ENCODE measurements around the gene CFLAR.
"Not testable (repeated sequence)": the region's sequence is repeated elsewhere in the genome, so short reads cannot be mapped to it uniquely, and the experiment has no call there.

CFLAR gene

DNA sequence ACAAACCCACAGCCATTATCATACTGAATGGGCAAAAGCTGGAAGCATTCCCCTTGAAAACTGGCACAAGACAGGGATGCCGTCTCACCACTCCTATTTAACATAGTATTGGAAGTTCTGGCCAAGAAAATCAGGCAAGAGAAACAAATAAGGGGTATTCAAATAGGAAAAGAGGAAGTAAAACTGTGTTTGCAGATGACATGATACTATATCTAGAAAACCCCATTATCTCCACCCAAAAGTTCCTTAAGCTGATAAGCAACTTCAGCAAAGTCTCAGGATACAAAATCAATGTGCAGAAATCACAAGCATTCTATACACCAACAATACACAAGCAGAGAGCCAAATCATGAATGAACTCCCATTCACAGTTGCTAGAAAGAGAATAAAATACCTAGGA lies 52.5 kb downstream of the CFLAR start:
- not testable (repeated sequence) for H3K9me3 ChIP-seq (ENCODE audit: control insufficient read depth in 1 of 2, low read length in 2 of 2); H3K4me1 ChIP-seq (ENCODE audit: control insufficient read depth in 1 of 2, insufficient read depth in 2 of 2, low read length in 2 of 2); H3K27ac ChIP-seq (ENCODE audit: low read length); H3K27me3 ChIP-seq (ENCODE audit: low read depth, low read length); H3K4me3 ChIP-seq (ENCODE audit: low read depth in 1 of 2, low read length in 2 of 2)
- peaks cover 18 to 36% of the 10 kb centered on the region in 2 donors for H3K36me3 ChIP-seq (ENCODE audit: control insufficient read depth in 1 of 2, insufficient read depth in 2 of 2, low read length in 2 of 2)

DNA sequence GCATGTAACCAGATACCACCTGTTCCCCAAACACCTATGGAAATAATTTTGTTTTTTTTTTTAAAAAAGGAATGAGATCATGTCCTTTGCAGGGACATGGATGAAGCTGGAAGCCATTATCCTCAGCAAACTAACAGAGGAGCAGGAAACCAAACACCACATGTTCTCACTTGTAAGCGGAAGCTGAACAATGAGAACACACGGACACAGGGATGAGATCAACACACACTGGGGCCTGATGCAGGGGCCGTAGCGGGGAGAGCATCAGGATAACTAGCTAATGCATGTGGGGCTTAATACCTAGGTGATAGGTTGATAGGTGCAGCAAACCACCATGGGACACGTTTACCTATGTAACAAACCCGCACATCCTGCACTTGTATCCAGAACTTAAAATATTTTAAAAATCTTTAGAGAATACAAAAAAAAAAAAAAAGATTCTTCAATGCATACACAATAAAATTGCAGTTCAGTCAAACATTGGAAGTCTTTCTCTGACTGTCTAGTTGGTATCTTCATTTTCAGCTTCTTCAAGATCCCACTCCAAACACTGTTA lies 55.4 kb downstream of the CFLAR start:
- H3K27me3 ChIP-seq (ENCODE audit: low read depth, low read length): no peaks in the 10 kb centered on the region
- no peaks in the 10 kb centered on the region for H3K4me1 ChIP-seq (ENCODE audit: control insufficient read depth in 1 of 2, insufficient read depth in 2 of 2, low read length in 2 of 2)
- H3K9me3 ChIP-seq (ENCODE audit: control insufficient read depth in 1 of 2, low read length in 2 of 2): no peaks in the 10 kb centered on the region
- H3K36me3 ChIP-seq (ENCODE audit: control insufficient read depth in 1 of 2, insufficient read depth in 2 of 2, low read length in 2 of 2): peaks cover 2 to 15% of the 10 kb centered on the region in 2 donors
- H3K27ac ChIP-seq (ENCODE audit: low read length): no peak overlapping the region
- no peak overlapping the region for H3K4me3 ChIP-seq (ENCODE audit: low read depth in 1 of 2, low read length in 2 of 2)

DNA sequence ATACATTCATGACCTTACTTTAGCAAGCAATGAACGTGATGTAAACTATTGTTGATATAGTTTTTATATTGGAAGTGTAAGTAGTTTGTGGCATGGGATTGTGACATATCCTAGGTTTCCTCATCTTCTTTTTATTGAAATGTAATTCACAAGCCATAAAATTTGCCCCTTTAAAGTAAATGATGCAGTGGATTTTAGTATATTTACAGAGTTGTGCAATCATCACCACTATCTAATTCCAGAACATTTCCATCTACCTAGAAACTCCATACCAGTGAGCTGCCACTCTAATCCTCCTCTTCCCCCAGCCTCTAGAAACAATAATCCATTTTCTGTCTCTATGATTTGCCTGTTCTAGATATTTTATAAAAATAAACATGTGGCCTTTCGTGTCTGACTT lies 56.3 kb downstream of the CFLAR start:
- Histone ChIP-seq H3K36me3 (ENCODE audit: control insufficient read depth in 1 of 2, insufficient read depth in 2 of 2, low read length in 2 of 2) (peaks cover 2 to 6% of the 10 kb centered on the region in 2 donors), H3K27me3 (ENCODE audit: low read depth, low read length) (no peaks in the 10 kb centered on the region), H3K27ac (ENCODE audit: low read length) (no peak overlapping the region), H3K4me1 (ENCODE audit: control insufficient read depth in 1 of 2, insufficient read depth in 2 of 2, low read length in 2 of 2) (no peaks in the 10 kb centered on the region), H3K4me3 (ENCODE audit: low read depth in 1 of 2, low read length in 2 of 2) (no peak overlapping the region), H3K9me3 (ENCODE audit: control insufficient read depth in 1 of 2, low read length in 2 of 2) (no peaks in the 10 kb centered on the region)

DNA sequence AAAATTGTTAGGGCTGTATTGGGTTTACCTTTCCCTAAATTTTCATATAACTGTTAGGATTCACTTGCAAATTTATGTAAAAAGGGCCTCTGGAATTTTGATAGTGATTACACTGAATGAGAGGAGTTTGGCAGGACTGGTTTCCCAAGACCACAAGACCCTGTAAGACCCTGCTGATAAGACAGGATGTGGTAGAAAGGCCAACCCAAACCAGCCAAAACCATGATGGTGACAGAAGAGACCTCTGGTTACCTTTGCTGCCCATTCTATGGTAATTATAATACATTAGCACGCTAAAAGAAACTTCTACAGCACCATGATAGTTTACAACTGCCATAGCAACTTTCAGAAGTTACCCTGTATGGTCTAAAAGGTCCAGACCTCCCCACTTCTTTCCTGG lies 58.7 kb downstream of the CFLAR start:
- H3K4me3 ChIP-seq (ENCODE audit: low read depth in 1 of 2, low read length in 2 of 2): no peak overlapping the region
- H3K9me3 ChIP-seq (ENCODE audit: control insufficient read depth in 1 of 2, low read length in 2 of 2): no peaks in the 10 kb centered on the region
- no peak overlapping the region for H3K27ac ChIP-seq (ENCODE audit: low read length)
- H3K27me3 ChIP-seq (ENCODE audit: low read depth, low read length): no peaks in the 10 kb centered on the region
- no peaks in the 10 kb centered on the region for H3K4me1 ChIP-seq (ENCODE audit: control insufficient read depth in 1 of 2, insufficient read depth in 2 of 2, low read length in 2 of 2)
- H3K36me3 ChIP-seq (ENCODE audit: control insufficient read depth in 1 of 2, insufficient read depth in 2 of 2, low read length in 2 of 2): no peaks in the 10 kb centered on the region

DNA sequence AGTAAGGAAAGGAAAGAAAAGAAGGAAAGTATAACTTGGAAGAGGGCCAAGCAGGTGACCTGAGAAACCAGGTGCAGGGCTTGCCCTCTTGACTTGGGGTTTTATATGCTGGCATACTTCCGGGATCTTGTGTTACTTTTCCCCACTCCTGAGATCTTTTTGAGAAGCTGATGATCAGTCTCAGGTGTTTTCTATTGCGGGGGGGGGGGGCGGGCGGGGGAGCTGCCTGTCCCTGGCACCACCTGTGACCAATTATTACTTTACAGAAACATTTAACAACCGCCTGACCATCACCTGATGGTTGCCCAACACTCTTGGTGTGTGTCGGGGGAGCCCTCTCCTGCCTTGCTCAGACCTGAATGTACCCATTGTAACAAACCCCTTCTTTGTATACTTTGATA lies 60.1 kb downstream of the CFLAR start:
- H3K36me3 ChIP-seq (ENCODE audit: control insufficient read depth in 1 of 2, insufficient read depth in 2 of 2, low read length in 2 of 2): no peaks in the 10 kb centered on the region
- H3K9me3 ChIP-seq (ENCODE audit: control insufficient read depth in 1 of 2, low read length in 2 of 2): no peaks in the 10 kb centered on the region
- H3K4me1 ChIP-seq (ENCODE audit: control insufficient read depth in 1 of 2, insufficient read depth in 2 of 2, low read length in 2 of 2): no peaks in the 10 kb centered on the region
- H3K27me3 ChIP-seq (ENCODE audit: low read depth, low read length): no peaks in the 10 kb centered on the region
- no peak overlapping the region for H3K4me3 ChIP-seq (ENCODE audit: low read depth in 1 of 2, low read length in 2 of 2)
- no peak overlapping the region for H3K27ac ChIP-seq (ENCODE audit: low read length)

DNA sequence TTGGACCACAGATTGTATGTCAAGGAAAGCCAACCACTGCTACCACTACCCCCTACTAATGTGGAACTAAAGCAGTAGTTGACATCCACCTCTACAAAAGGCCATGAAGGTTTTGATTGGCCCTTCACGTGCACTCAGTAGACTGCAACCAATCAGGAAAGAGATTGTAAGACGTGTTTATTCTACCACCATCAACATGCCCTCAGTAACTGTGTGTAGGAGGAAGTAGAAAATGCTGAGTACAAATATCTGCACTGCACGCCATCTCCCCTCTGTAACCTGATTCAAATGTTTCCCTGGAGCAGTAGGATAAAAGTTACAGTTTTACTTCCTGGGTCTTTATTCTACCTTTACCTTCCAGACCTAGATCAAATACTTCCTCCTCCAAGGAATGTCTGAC lies 64.0 kb downstream of the CFLAR start:
- Histone ChIP-seq H3K36me3 (ENCODE audit: control insufficient read depth in 1 of 2, insufficient read depth in 2 of 2, low read length in 2 of 2) (no peaks in the 10 kb centered on the region), H3K9me3 (ENCODE audit: control insufficient read depth in 1 of 2, low read length in 2 of 2) (no peaks in the 10 kb centered on the region), H3K4me1 (ENCODE audit: control insufficient read depth in 1 of 2, insufficient read depth in 2 of 2, low read length in 2 of 2) (peaks cover 0 to 2% of the 10 kb centered on the region in 2 donors), H3K4me3 (ENCODE audit: low read depth in 1 of 2, low read length in 2 of 2) (no peak overlapping the region), H3K27me3 (ENCODE audit: low read depth, low read length) (no peaks in the 10 kb centered on the region), H3K27ac (ENCODE audit: low read length) (no peak overlapping the region)

DNA sequence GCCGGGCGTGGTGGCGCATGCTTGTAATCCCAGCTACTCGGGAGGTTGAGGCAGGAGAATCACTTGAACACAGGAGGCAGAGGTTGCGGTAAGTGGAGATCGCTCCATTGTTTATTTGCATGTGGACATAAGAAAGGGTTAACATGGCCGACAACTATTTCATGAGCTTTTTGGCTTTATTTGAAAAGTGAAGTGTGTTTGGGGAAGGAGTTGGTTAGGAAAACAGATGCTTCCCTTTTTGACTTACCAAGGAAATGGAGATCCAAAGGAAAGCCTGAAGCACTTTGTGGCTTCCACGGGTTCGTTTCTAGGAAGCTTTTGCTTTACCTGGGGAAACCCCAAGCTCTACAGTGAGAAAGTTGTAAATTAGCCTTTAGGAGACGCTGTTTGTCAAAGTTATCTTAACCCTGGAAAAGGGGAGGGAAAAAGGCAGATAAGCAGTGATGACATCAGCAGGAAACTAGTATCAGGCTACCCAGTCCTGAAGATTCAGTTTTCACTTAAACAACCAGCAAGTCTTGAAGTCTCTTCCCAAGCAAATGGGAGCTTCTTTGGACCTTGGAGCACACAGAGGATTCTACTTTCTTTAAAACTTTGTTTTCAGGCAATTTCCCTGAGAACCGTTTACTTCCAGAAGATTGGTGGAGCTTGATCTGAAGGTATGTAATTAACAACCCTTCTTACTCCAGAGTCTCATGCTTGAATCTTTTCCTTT lies 66.8 kb downstream of the CFLAR start, which contains the start of gene CASP10:
TSS of gene CASP10 (plus strand) at position 492 of the 715 bp plus-strand sequence. CDS start 2,637 bp downstream, outside the sequence.
- Histone ChIP-seq H3K36me3 (ENCODE audit: control insufficient read depth in 1 of 2, insufficient read depth in 2 of 2, low read length in 2 of 2) (peaks cover 0 to 3% of the 10 kb centered on the region in 2 donors), H3K27me3 (ENCODE audit: low read depth, low read length) (no peaks in the 10 kb centered on the region)

DNA sequence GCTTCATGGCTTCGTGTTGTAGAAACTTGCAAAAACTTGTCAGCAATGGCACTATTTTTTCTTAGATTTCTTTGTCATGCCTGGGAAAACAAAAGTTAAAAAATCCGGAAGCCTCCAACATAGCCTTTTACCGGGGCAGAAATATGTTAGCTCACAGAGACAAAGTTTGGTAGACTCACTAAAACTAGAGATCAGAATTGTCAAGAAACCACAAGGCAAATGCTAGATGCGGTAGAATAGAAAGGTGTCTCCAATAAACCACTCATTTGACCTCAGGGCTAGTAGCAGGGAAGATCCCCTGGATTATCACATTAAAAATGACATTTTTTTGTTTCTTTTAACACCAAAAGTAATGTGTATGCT lies 67.4 kb downstream of the CFLAR start:
- Histone ChIP-seq H3K27ac (ENCODE audit: low read length) (peak overlapping the region; percentile 90), H3K4me1 (ENCODE audit: control insufficient read depth in 1 of 2, insufficient read depth in 2 of 2, low read length in 2 of 2) (peaks cover 0 to 9% of the 10 kb centered on the region in 2 donors), H3K4me3 (ENCODE audit: low read depth in 1 of 2, low read length in 2 of 2) (peak overlapping the region; percentile 54 to 81)

More for the DNA sequence above, 66.8 kb downstream of the CFLAR start, which contains the start of gene CASP10:
- Histone ChIP-seq H3K27ac (ENCODE audit: low read length) (peak within 1 kb of the TSS; percentile 90), H3K9me3 (ENCODE audit: control insufficient read depth in 1 of 2, low read length in 2 of 2) (no peaks in the 10 kb centered on the region), H3K4me1 (ENCODE audit: control insufficient read depth in 1 of 2, insufficient read depth in 2 of 2, low read length in 2 of 2) (peaks cover 0 to 9% of the 10 kb centered on the region in 2 donors), H3K4me3 (ENCODE audit: low read depth in 1 of 2, low read length in 2 of 2) (peak within 1 kb of the TSS; percentile 54 to 81)

DNA sequence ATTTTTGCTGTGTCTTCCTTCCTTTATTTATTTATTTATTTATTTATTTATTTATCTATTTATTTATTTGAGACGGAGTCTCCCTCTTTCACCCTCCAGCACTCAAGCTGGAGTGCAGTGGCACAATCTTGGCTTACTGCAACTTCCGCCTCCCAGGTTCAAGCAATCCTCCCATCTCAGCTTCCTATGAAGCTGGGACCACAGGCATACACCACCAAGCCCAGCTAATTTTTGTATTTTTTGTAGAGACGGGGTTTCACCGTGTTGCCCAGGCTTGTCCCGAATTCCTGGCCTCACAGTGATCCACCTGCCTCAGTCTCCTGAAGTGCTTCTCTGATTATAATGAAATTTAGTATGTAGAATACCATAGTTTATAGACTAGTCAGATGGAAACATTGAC lies 67.9 kb downstream of the CFLAR start:
- Histone ChIP-seq H3K27ac (ENCODE audit: low read length) (peak overlapping the region; percentile 90), H3K4me3 (ENCODE audit: low read depth in 1 of 2, low read length in 2 of 2) (peak overlapping the region; percentile 54 to 81)
- not testable (repeated sequence) for H3K27me3 ChIP-seq (ENCODE audit: low read depth, low read length); H3K9me3 ChIP-seq (ENCODE audit: control insufficient read depth in 1 of 2, low read length in 2 of 2); H3K36me3 ChIP-seq (ENCODE audit: control insufficient read depth in 1 of 2, insufficient read depth in 2 of 2, low read length in 2 of 2); H3K4me1 ChIP-seq (ENCODE audit: control insufficient read depth in 1 of 2, insufficient read depth in 2 of 2, low read length in 2 of 2)

More for the DNA sequence above, 67.4 kb downstream of the CFLAR start:
- Histone ChIP-seq H3K36me3 (ENCODE audit: control insufficient read depth in 1 of 2, insufficient read depth in 2 of 2, low read length in 2 of 2) (peaks cover 0 to 4% of the 10 kb centered on the region in 2 donors), H3K9me3 (ENCODE audit: control insufficient read depth in 1 of 2, low read length in 2 of 2) (no peaks in the 10 kb centered on the region), H3K27me3 (ENCODE audit: low read depth, low read length) (no peaks in the 10 kb centered on the region)

DNA sequence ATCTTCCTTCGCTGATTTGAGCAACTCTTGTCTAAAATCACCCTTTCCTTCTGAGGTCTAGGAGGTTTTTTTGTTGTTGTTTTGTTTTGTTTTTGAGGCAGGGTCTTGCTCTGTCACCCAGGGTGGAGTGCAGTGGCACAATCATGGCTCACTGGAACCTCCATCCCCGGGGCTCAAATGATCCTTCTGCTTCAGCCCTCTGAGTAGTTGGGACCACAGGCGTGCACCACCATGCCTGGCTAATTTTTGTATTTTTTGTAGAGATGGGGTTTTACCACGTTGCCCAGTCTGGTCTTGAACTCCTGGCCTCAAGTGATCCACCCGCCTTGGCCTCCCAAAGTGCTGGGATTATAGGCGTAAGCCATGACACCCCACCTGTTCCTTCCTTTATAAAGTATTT lies 68.3 kb downstream of the CFLAR start:
- not testable (repeated sequence) for H3K36me3 ChIP-seq (ENCODE audit: control insufficient read depth in 1 of 2, insufficient read depth in 2 of 2, low read length in 2 of 2); H3K27ac ChIP-seq (ENCODE audit: low read length); H3K27me3 ChIP-seq (ENCODE audit: low read depth, low read length); H3K9me3 ChIP-seq (ENCODE audit: control insufficient read depth in 1 of 2, low read length in 2 of 2); H3K4me1 ChIP-seq (ENCODE audit: control insufficient read depth in 1 of 2, insufficient read depth in 2 of 2, low read length in 2 of 2)
- H3K4me3 ChIP-seq (ENCODE audit: low read depth in 1 of 2, low read length in 2 of 2): peak overlapping the region; percentile 30 to 57

DNA sequence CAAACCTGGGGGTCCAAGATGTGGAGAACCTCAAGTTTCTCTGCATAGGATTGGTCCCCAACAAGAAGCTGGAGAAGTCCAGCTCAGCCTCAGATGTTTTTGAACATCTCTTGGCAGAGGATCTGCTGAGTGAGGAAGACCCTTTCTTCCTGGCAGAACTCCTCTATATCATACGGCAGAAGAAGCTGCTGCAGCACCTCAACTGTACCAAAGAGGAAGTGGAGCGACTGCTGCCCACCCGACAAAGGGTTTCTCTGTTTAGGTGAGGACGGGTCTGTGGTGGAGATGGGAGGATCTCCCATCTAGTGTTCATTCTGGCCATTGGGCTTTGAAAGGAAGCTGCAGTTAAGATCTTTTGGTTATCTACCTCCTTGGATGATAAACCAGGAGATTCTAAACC lies 69.9 kb downstream of the CFLAR start:
- no peaks in the 10 kb centered on the region for H3K27me3 ChIP-seq (ENCODE audit: low read depth, low read length)
- H3K27ac ChIP-seq (ENCODE audit: low read length): no peak overlapping the region
- H3K9me3 ChIP-seq (ENCODE audit: control insufficient read depth in 1 of 2, low read length in 2 of 2): no peaks in the 10 kb centered on the region
- peak overlapping the region in 1 of 2 donors; percentile 57 for H3K4me3 ChIP-seq (ENCODE audit: low read depth in 1 of 2, low read length in 2 of 2)
- peaks cover 0 to 9% of the 10 kb centered on the region in 2 donors for H3K4me1 ChIP-seq (ENCODE audit: control insufficient read depth in 1 of 2, insufficient read depth in 2 of 2, low read length in 2 of 2)
- peaks cover 0 to 4% of the 10 kb centered on the region in 2 donors for H3K36me3 ChIP-seq (ENCODE audit: control insufficient read depth in 1 of 2, insufficient read depth in 2 of 2, low read length in 2 of 2)
